ENCODE data around the gene NLGN1.
"Not testable (repeated sequence)": the region's sequence is repeated elsewhere in the genome, so short reads cannot be mapped to it uniquely, and the experiment has no call there.

NLGN1 gene

GRCh38 chr3:174168538-174169254 lies 771.2 kb downstream of the NLGN1 start:
- DNase-seq (ENCODE audit: low read depth), result no peak

DNA sequence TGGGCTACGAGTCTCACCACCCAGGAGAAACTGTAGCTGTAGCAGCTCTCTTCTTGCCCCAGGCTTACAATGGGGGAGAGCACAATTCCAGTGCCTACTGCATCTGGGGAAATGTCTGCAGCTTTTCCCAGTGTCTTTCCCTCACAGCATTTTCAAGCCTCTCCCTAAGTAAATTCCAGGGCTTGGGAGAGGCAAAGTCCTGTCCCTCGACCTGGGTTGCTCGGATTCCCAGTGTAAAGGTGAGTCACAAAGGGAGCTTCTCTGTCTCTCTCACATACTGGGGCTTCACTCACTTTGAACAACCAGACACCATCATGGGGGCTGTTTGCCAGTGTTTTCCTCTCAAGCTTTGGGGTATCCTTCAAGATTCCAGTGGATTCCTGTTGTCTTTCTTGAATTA lies 772.2 kb downstream of the NLGN1 start:
- DNase-seq (ENCODE audit: low read depth), result no peak

DNA sequence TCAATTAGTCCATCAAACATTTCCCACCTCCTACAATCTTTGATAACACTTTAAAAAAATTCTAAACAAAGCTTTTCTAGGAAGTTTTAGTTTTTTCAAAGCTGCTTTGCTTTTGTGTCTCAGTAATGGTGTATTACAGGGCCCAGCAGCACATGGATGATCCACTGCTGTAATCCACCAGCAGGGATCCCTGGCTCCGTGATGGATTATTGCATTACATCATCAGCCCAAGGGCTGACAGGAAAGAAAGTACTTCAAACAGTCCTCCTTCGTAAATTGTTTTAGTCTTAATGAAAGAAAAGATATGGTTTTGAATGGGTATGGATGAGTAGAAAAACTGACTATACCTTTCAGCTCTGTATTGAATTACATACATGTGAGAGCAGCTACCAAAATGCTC lies 772.7 kb downstream of the NLGN1 start:
- DNase-seq (ENCODE audit: low read depth), result no peak

GRCh38 chr3:174186377-174186989 lies 788.9 kb downstream of the NLGN1 start:
- no peak for DNase-seq (ENCODE audit: low read depth)

DNA sequence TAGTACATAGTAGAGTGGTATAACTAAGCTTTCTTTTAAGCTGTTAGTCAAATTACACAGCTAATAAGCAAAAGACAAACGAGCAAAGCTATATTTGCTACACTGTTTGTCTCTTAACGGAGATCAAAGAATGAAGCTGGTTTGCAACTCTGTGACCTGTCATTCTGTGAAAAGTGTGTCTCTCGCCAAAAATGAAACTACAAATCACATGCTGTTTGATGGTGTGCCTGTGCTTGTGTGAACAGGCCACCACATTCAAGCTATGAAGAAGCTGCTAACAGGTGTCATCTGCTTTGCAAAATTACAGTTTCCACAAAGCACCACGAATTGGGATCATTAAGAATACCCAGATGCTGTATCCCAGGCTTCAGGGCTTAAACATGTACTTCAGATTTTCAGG lies 793.8 kb downstream of the NLGN1 start:
- DNase-seq (ENCODE audit: low read depth), result no peak

GRCh38 chr3:174191895-174192294 lies 794.4 kb downstream of the NLGN1 start:
- no peak for DNase-seq (ENCODE audit: low read depth)

DNA sequence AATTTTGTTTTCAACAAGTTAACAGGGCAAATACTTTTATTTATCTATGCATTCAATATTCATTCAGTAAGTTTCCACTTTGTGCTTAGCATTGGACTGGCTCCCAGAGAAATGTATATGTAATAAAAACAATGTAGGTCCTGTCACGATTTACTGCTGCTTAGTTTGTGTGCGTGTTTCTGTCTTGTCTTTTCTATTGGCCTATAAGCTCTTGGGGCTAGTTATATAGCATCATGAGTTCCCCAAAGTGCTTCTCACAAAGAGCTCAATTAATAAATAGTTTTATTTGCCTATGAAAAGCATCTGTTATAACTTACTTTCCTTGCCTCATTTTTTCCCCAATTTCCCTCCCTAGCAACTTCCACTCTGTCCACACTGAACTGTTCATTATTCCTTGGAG lies 794.9 kb downstream of the NLGN1 start:
- no peak for DNase-seq (ENCODE audit: low read depth)

DNA sequence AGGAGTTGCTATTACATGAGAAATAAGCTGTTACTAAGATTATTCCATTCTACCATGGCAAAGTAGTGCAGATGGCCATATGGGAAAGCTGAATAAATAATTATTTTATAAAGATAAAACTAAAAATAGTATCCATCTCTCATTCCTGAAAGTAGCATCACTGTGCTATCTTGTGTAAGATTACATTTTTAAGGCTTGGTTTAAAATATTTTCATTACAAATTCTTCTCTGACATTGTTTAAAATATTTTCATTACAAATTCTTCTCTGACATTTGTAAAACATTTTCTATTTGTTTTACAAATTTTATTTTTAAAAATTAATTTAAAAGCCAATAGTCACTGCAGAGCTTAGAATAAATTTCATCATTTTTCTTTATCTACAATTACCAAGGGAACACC lies 796.1 kb downstream of the NLGN1 start:
- no peak for DNase-seq (ENCODE audit: low read depth)

- DNase-seq (ENCODE audit: low read depth), result no peak
Measured at GRCh38 chr3:174197416-174197815, 799.9 kb downstream of the NLGN1 start.

GRCh38 chr3:174198199-174198598 lies 800.7 kb downstream of the NLGN1 start:
- DNase-seq (ENCODE audit: low read depth), result no peak

- DNase-seq (ENCODE audit: low read depth), result no peak
Measured at GRCh38 chr3:174199696-174200095, 802.2 kb downstream of the NLGN1 start.

DNA sequence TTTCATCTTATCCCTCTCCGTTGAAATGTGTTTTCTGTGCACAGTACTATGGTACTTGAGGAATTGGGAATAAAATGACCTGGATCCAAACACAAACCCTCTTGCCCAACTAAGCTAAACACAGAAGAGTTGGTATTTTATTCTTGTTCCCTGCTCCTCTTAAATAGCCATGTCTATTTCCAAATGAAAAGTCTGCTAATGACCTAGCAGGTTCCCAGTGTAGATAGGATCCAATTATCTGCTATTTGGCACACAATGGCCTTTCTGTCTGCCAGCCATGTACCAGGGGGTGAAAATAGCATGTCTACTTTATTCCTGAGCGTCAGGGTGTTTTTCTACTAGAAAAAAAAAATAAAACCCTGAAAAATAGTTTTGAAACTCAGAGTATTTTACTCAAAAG lies 804.6 kb downstream of the NLGN1 start:
- no peak for DNase-seq (ENCODE audit: low read depth)

GRCh38 chr3:174202561-174202960 lies 805.0 kb downstream of the NLGN1 start:
- DNase-seq (ENCODE audit: low read depth), result no peak

DNA sequence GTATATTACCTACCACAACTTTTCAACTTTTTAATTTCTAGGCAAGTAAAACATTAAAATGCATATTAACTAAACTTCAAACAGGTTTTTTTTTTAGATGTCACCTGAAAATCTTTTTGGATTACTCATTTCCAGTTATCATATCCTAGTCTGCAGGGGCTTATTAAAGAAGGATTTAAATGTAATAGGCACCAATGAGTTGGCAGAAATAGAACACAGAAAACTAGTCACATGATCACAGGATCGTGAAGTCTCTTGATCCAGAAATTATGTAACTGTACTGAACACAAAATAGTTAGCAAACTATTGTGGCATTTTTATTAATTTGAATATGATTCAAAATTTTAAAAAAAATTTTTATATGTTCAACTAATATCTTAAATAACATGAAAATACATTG lies 807.2 kb downstream of the NLGN1 start:
- DNase-seq (ENCODE audit: low read depth), result no peak

DNA sequence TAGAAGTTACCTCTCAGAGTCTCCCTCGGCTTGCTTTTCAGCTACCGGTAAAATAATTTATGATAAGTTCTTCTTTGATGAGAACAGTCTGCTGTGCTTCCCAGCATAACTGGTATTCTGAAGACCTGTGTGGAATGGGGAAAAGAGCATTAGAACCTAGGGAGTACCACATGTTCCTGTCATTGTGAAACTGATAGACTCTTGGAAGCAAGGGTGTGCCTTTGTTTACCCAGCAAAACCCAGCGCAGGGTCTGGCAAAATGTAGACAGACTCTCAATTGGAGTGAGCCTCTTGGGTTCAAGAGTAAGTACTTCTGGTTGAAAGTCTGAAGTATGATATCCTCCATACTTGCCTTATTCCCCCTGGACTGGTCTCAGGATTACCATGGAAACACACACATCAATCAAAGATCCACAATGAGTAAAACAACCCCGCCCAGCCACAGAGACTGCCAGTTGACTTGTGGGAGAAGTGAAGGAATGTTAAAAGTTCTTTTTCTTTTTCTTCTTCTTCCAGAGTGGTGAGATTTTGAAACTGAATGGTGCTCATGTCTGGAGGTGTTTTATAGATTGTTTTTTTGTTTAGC lies 809.2 kb downstream of the NLGN1 start:
- DNase-seq (ENCODE audit: low read depth), result no peak

GRCh38 chr3:174208161-174208560 lies 810.6 kb downstream of the NLGN1 start:
- DNase-seq (ENCODE audit: low read depth), result no peak

DNA sequence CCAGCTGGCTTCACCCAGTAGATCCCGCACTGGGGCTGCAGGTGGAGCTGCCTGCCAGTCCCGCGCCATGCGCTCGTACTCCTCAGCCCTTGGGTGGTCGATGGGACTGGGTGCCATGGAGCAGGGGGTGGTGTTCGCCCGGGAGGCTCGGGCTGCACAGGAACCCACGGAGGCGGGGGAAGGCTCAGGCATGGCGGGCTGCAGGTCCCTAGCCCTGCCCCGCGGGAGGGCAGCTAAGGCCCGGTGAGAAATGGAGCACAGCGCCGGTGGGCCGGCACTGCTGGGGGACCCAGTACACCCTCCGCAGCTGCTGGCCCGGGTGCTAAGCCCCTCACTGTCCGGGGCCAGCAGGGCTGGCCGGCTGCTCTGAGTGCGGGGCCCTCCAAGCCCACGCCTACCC lies 814.4 kb downstream of the NLGN1 start:
- not testable (repeated sequence) for DNase-seq (ENCODE audit: low read depth)

DNA sequence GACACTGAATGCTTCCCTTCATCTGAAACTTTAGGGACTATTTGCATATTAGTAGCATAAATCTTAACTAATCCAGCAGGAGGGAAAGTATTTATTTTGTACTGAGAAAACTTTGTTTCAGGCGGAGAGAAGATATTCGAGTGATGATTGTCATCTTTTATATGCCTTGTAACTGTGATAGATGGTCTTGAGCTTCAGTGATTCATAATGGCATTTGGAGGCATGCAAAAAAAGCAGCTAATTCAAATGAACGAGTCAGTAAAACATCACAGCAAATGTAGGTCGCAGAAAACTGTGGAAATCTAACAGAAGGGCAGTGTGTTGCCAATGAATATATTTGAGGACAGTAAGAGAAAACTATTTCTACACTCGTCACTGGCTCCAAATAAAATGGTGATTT lies 817.9 kb downstream of the NLGN1 start:
- no peak for DNase-seq (ENCODE audit: low read depth)

GRCh38 chr3:174216019-174216418 lies 818.5 kb downstream of the NLGN1 start:
- DNase-seq (ENCODE audit: low read depth), result no peak

DNA sequence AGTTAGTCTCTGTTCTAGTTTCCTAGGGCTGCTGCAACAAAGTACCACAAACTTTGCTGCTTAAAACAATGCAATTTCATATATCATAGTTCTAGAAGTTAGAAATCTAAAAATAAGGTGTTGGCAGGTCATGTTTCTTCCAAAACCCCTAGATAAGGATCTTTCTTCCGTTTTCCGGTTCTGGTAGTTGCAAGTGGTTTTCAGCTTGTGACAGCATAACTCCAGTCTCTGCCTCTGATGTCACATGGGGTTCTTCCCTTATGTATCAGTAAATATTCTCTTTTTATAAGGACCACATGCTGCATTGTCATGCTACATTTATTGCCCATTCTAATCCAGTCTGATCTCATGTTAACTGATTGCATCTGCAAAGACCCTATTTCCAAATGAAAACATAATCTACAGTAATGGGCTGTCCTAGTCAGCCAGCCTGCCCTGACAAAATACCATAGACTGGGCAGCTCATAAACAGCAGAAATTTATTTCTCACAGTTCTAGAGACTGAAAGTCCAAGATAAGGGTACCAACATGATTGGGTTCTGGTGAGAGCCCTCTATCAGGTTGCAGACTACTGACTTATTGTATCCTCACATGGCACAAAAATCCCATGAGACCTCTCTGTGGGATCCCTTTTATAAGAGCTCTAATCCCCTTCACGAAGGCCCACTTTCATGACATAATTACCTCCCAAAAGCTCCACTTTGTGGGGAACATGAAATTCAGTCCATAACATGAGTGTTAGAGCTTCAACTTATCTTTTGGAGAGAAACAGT lies 819.6 kb downstream of the NLGN1 start:
- no peak for DNase-seq (ENCODE audit: low read depth)

- DNase-seq (ENCODE audit: low read depth), result no peak
Measured at GRCh38 chr3:174218016-174218415, 820.5 kb downstream of the NLGN1 start.

DNA sequence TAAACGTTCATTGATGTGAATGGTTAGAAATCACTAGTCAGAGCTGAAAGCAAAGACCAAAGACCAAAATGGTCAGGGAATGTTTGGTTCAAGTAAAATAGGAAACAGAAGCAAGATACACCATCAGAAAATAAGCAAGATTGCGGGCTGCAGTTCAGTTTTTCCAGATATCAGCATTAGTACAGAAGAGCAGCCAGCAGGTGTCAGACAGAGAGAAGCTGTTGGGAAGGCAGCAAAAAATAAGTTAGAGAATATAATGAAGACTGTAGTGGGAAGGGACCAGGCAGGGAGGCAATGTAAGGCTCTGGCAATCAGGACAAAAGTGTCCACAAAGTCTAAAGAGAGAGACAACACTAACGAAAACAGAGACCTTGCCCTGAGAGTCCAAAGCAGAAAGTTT lies 822.2 kb downstream of the NLGN1 start:
- no peak for DNase-seq (ENCODE audit: low read depth)
